ENCODE data around the gene PKIB.
"Not testable (repeated sequence)": the region's sequence is repeated elsewhere in the genome, so short reads cannot be mapped to it uniquely, and the experiment has no call there.

PKIB gene

GRCh38 chr6:122609881-122610689 is at the start of gene PKIB:
Gene PKIB, plus strand, starts transcription at chr6:122610405. Its CDS starts 107,390 bp downstream, at chr6:122717795.
- in situ Hi-C loops (cut with MboI; ENCODE audit: low sequenced_read_pairs), result no loop called here

GRCh38 chr6:122563364-122564052 is 46.7 kb upstream of the PKIB start:
- in situ Hi-C loops (cut with MboI; ENCODE audit: low sequenced_read_pairs), result no loop called here

GRCh38 chr6:122564230-122564629 is 46.0 kb upstream of the PKIB start:
- in situ Hi-C loops (cut with MboI; ENCODE audit: low sequenced_read_pairs), result no loop called here

- in situ Hi-C loops (cut with MboI; ENCODE audit: low sequenced_read_pairs), result no loop called here
Measured at GRCh38 chr6:122565708-122566107, 44.5 kb upstream of the PKIB start.

- in situ Hi-C loops (cut with MboI; ENCODE audit: low sequenced_read_pairs), result no loop called here
Measured at GRCh38 chr6:122567034-122567433, 43.2 kb upstream of the PKIB start.

GRCh38 chr6:122568350-122568749 is 41.9 kb upstream of the PKIB start:
- in situ Hi-C loops (cut with MboI; ENCODE audit: low sequenced_read_pairs), result no loop called here

GRCh38 chr6:122568797-122569221 is 41.4 kb upstream of the PKIB start:
- in situ Hi-C loops (cut with MboI; ENCODE audit: low sequenced_read_pairs), result no loop called here

- in situ Hi-C loops (cut with MboI; ENCODE audit: low sequenced_read_pairs), result no loop called here
Measured at GRCh38 chr6:122569230-122569771, 40.9 kb upstream of the PKIB start.

GRCh38 chr6:122571888-122572287 is 38.3 kb upstream of the PKIB start:
- in situ Hi-C loops (cut with MboI; ENCODE audit: low sequenced_read_pairs), result no loop called here

- in situ Hi-C loops (cut with MboI; ENCODE audit: low sequenced_read_pairs), result no loop called here
Measured at GRCh38 chr6:122576888-122577287, 33.3 kb upstream of the PKIB start.

GRCh38 chr6:122578961-122579360 is 31.2 kb upstream of the PKIB start:
- in situ Hi-C loops (cut with MboI; ENCODE audit: low sequenced_read_pairs), result no loop called here

GRCh38 chr6:122580737-122581136 is 29.5 kb upstream of the PKIB start:
- in situ Hi-C loops (cut with MboI; ENCODE audit: low sequenced_read_pairs), result no loop called here

GRCh38 chr6:122589115-122589514 is 21.1 kb upstream of the PKIB start:
- in situ Hi-C loops (cut with MboI; ENCODE audit: low sequenced_read_pairs), result no loop called here

- in situ Hi-C loops (cut with MboI; ENCODE audit: low sequenced_read_pairs), result not testable (repeated sequence)
Measured at GRCh38 chr6:122598295-122598694, 11.9 kb upstream of the PKIB start.

GRCh38 chr6:122604676-122605075 is 5.5 kb upstream of the PKIB start:
- in situ Hi-C loops (cut with MboI; ENCODE audit: low sequenced_read_pairs), result no loop called here

- in situ Hi-C loops (cut with MboI; ENCODE audit: low sequenced_read_pairs), result no loop called here
Measured at GRCh38 chr6:122610690-122611455, 668 bp downstream of the PKIB start.

- in situ Hi-C loops (cut with MboI; ENCODE audit: low sequenced_read_pairs), result no loop called here
Measured at GRCh38 chr6:122612838-122613237, 2.6 kb downstream of the PKIB start.

- in situ Hi-C loops (cut with MboI; ENCODE audit: low sequenced_read_pairs), result no loop called here
Measured at GRCh38 chr6:122614303-122614702, 4.1 kb downstream of the PKIB start.

GRCh38 chr6:122615409-122615808 is 5.2 kb downstream of the PKIB start:
- in situ Hi-C loops (cut with MboI; ENCODE audit: low sequenced_read_pairs), result no loop called here

- in situ Hi-C loops (cut with MboI; ENCODE audit: low sequenced_read_pairs), result no loop called here
Measured at GRCh38 chr6:122616877-122617276, 6.7 kb downstream of the PKIB start.

- in situ Hi-C loops (cut with MboI; ENCODE audit: low sequenced_read_pairs), result no loop called here
Measured at GRCh38 chr6:122619309-122619708, 9.1 kb downstream of the PKIB start.

All from HL-60/S4 (cell line).